IMR-90 (cell line): ENCODE results near the gene SHROOM3. TPM values are rescaled to one million over a fixed set of nuclear protein-coding genes. Genes with fewer than 3 reads are reported as not detected.

Experiments used
- ATAC-seq: fragments of 200-7000 bp; cut with Tn5 transposase; 2 replicates; pipeline ENCODE4 v1.9.1; 2020; ENCODE audit warnings: low read depth, mild to moderate bottlenecking, moderate library complexity
- BruUV-seq: library from RNA; stranded (reverse); fragments of 400-500 nt; replicated peaks from 2 replicates; lab custom pipeline; 2021; lab: Mats Ljungman, UMichigan
- CTCF ChIA-PET: fragments of 300-600 bp; formaldehyde crosslinking; extraction: SDS; loops from one replicate; lab custom pipeline; 2021; ENCODE audit warnings: antibody characterized with exemption; lab: Yijun Ruan, JAX
- POLR2A ChIA-PET: fragments of 300-600 bp; sonication (Branson Sonifier 250); formaldehyde crosslinking; loops from one replicate; lab custom pipeline; 2022; ENCODE audit warnings: antibody characterized with exemption; ENCODE audit not compliant: unreplicated experiment; lab: Charles Lee
- DNase-seq: peaks from one replicate; pipeline ENCODE4 v3.0.0; 2013
- H2AFZ ChIP-seq: replicated peaks from 2 replicates; pipeline ENCODE3; 2013; ENCODE audit warnings: low read length, mild to moderate bottlenecking; ENCODE audit not compliant: poor library complexity
- H2AK5ac ChIP-seq: 2 replicates; pipeline ENCODE4 v1.6.1; 2013; ENCODE audit warnings: low read depth, low read length, inconsistent platforms
- H2AK9ac ChIP-seq: replicated peaks from 2 replicates; pipeline ENCODE3; 2013; ENCODE audit warnings: mild to moderate bottlenecking, low read depth, low read length, moderate library complexity; ENCODE audit not compliant: poor library complexity
- H2BK120ac ChIP-seq: 2 replicates; pipeline ENCODE4 v1.6.1; 2013; ENCODE audit warnings: low read depth, low read length, inconsistent platforms
- H2BK15ac ChIP-seq: 3 replicates; pipeline ENCODE4 v1.6.1; 2013; ENCODE audit warnings: low read depth, low read length, inconsistent platforms
- H2BK20ac ChIP-seq: 2 replicates; pipeline ENCODE4 v1.6.1; 2013; ENCODE audit warnings: low read depth, mild to moderate bottlenecking, inconsistent platforms, low read length, moderate library complexity
- H2BK5ac ChIP-seq: 2 replicates; pipeline ENCODE4 v1.6.1; 2013; ENCODE audit warnings: mild to moderate bottlenecking, low read depth, low read length, inconsistent platforms; ENCODE audit not compliant: poor library complexity, severe bottlenecking
- H3K14ac ChIP-seq: replicated peaks from 2 replicates; pipeline ENCODE4 v1.6.1; 2013; ENCODE audit warnings: low read depth, low read length, inconsistent platforms
- H3K18ac ChIP-seq: 2 replicates; pipeline ENCODE4 v1.6.1; 2013; ENCODE audit warnings: low read depth, low read length, control low read depth
- H3K23ac ChIP-seq: 2 replicates; pipeline ENCODE4 v1.6.1; 2013; ENCODE audit warnings: low read depth, low read length, inconsistent platforms
- H3K27ac ChIP-seq: 2 replicates; pipeline ENCODE4 v1.5.1; 2013; ENCODE audit warnings: mild to moderate bottlenecking, control low read depth, low read length; ENCODE audit not compliant: insufficient read depth
- H3K27me3 ChIP-seq: 2 replicates; pipeline ENCODE4 v1.6.1; 2013; ENCODE audit warnings: low read length; ENCODE audit not compliant: control insufficient read depth, insufficient read depth
- H3K36me3 ChIP-seq: 2 replicates; pipeline ENCODE4 v1.6.1; 2013; ENCODE audit warnings: low read length, mixed read lengths; ENCODE audit not compliant: control insufficient read depth, insufficient read depth
- H3K4ac ChIP-seq: 2 replicates; pipeline ENCODE4 v1.6.1; 2013; ENCODE audit warnings: low read depth, low read length, inconsistent platforms
- H3K4me1 ChIP-seq: 2 replicates; pipeline ENCODE4 v1.6.1; 2013; ENCODE audit warnings: low read length, mixed read lengths; ENCODE audit not compliant: control insufficient read depth, insufficient read depth
- H3K4me2 ChIP-seq: 2 replicates; pipeline ENCODE4 v1.6.1; 2013; ENCODE audit warnings: low read depth, mild to moderate bottlenecking, control low read depth, low read length, moderate library complexity
- H3K4me3 ChIP-seq: 2 replicates; pipeline ENCODE4 v1.5.1; 2013; ENCODE audit warnings: low read depth, mild to moderate bottlenecking, control low read depth, low read length, moderate library complexity; ENCODE audit not compliant: insufficient read depth
- H3K56ac ChIP-seq: 2 replicates; pipeline ENCODE4 v1.6.1; 2013; ENCODE audit warnings: low read length, inconsistent platforms; ENCODE audit not compliant: insufficient read depth; ENCODE audit errors: extremely low read depth
- H3K79me1 ChIP-seq, 2 experiments: 2 replicates each; pipeline ENCODE4 v1.6.1; 2013; ENCODE audit warnings: low read length in 2 of 2, inconsistent platforms in 1 of 2, low read depth in 1 of 2
- H3K9ac ChIP-seq: 2 replicates; pipeline ENCODE4 v1.6.1; 2013; ENCODE audit warnings: low read depth, low read length, control low read depth
- H3K9me1 ChIP-seq: 2 replicates; pipeline ENCODE4 v1.6.1; 2013; ENCODE audit warnings: low read length, inconsistent platforms; ENCODE audit not compliant: insufficient read depth
- H3K9me3 ChIP-seq: 2 replicates; pipeline ENCODE4 v1.6.1; 2013; ENCODE audit warnings: low read length; ENCODE audit not compliant: control insufficient read depth, insufficient read depth
- H4K20me1 ChIP-seq: 2 replicates; pipeline ENCODE4 v1.6.1; 2013; ENCODE audit warnings: low read length, inconsistent platforms; ENCODE audit not compliant: insufficient read depth
- H4K5ac ChIP-seq: 2 replicates; pipeline ENCODE4 v1.6.1; 2013; ENCODE audit warnings: mild to moderate bottlenecking, low read depth, low read length, control low read depth
- H4K8ac ChIP-seq, 2 experiments: 2 replicates each; pipeline ENCODE4 v1.6.1; 2013; ENCODE audit warnings: low read depth in 2 of 2, low read length in 2 of 2, control low read depth in 1 of 2, inconsistent platforms in 1 of 2
- H4K91ac ChIP-seq: 2 replicates; pipeline ENCODE4 v1.6.1; 2013; ENCODE audit warnings: low read depth, low read length, inconsistent platforms; ENCODE audit not compliant: insufficient read depth
- CHD1 ChIP-seq: IDR thresholded peaks from 2 replicates; pipeline ENCODE4 v1.6.1; 2012; ENCODE audit warnings: low read depth, low read length, improper control_type of control experiment
- FOS ChIP-seq: fragments of 150-350 bp; IDR thresholded peaks from 2 replicates; pipeline ENCODE4 v1.6.1; 2016; ENCODE audit warnings: low read depth, low read length
- MAFK ChIP-seq: IDR thresholded peaks from 2 replicates; pipeline ENCODE4 v1.6.1; 2012; ENCODE audit warnings: low read depth, low read length, improper control_type of control experiment
- POLR2A ChIP-seq: IDR thresholded peaks from 2 replicates; pipeline ENCODE4 v1.6.1; 2012; ENCODE audit warnings: mild to moderate bottlenecking, low read depth, low read length
- RAD21 ChIP-seq: IDR thresholded peaks from 2 replicates; pipeline ENCODE4 v1.6.1; 2012; ENCODE audit warnings: low read length, improper control_type of control experiment
- RCOR1 ChIP-seq: IDR thresholded peaks from 2 replicates; pipeline ENCODE4 v1.6.1; 2012; ENCODE audit warnings: mild to moderate bottlenecking, low read length, improper control_type of control experiment; ENCODE audit not compliant: insufficient replicate concordance
- SMC3 ChIP-seq: fragments of 150-350 bp; IDR thresholded peaks from 2 replicates; pipeline ENCODE4 v1.6.1; 2016; ENCODE audit warnings: low read depth, mild to moderate bottlenecking, antibody characterized with exemption, low read length, moderate library complexity
- WGBS, 2 experiments: methylation state at CpG; one replicate each; pipeline versions ENCODE4 v1.1.5 to v1.1.7; 2013; ENCODE audit warnings: missing lambda C conversion rate in 2 of 2; ENCODE audit not compliant: insufficient read length in 1 of 2; ENCODE audit errors: extremely low coverage in 2 of 2; 5-methylcytosine and 5-hydroxymethylcytosine counted together
- dilution Hi-C: fragments of 300-500 bp; cut with HindIII; formaldehyde crosslinking; loops from one replicate; pipeline ENCODE4 v1.14.3; 2018; ENCODE audit warnings: low sequenced_read_pairs; ENCODE audit not compliant: unreplicated experiment
- in situ Hi-C: fragments of 300-500 bp; cut with MboI; formaldehyde crosslinking; loops from 3 replicates; pipeline ENCODE4 v1.14.3; 2019; ENCODE audit warnings: low sequenced_read_pairs, inconsistent platforms, mixed read lengths
- intact Hi-C: fragments of 100-400 bp; cut with micrococcal nuclease; formaldehyde crosslinking; loops from 2 replicates; pipeline ENCODE4 v1.10.0; 2022
- polyA plus RNA-seq, 3 experiments: library from polyadenylated mRNA; depleted of rRNA; stranded (reverse); fragments of >200 nt; gene quantifications; 2 replicates each; pipeline ENCODE4 v1.2.3, GENCODE V29; 2012; ENCODE audit warnings: low replicate concordance in 1 of 3
- total RNA-seq: library from RNA; depleted of rRNA; stranded (reverse); fragments of >200 nt; gene quantifications from 2 replicates; pipeline ENCODE4 v1.2.3, GENCODE V29; 2012
- TF ChIP-seq, protein P1 (sequence below): fragments of 150-350 bp; IDR thresholded peaks from 2 replicates; pipeline ENCODE4 v1.6.1; 2017; ENCODE audit warnings: mild to moderate bottlenecking, antibody characterized with exemption, low read length, low read depth
- TF ChIP-seq, protein P2 (sequence below): fragments of 150-350 bp; IDR thresholded peaks from 2 replicates; pipeline ENCODE4 v1.6.1; 2016; ENCODE audit warnings: low read depth, mild to moderate bottlenecking, low read length, moderate library complexity, borderline replicate concordance
- TF ChIP-seq, protein P3 (sequence below): conservative IDR thresholded peaks from 2 replicates; pipeline ENCODE4 v1.5.1; 2012; ENCODE audit warnings: mild to moderate bottlenecking, low read depth, low read length, improper control_type of control experiment

SHROOM3 gene
- total and polyA plus RNA-seq, 2 of the 4 experiments (the other 2 are of a cell fraction), result 10.8 to 19.5 TPM

DNA sequence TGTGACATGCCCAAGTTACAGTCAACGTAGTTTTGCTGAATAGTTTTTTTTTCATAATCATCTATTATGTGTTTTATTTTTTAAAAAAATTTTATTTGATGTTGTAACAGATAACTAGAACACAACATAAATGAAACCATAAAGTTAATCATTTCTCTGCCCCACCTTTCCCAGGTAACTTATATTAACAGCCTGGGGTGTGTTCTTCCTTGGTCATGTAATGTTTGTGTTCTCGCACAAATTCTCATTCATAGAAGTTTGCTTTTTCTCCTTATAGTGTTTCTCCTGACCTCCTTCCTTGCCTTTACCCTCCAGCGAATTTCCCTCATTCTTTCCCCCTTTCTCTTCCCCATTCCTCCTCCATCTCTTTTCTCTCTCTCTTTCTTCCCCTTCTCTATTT is 248.1 kb downstream of the SHROOM3 start:
- in situ Hi-C loops, result no loop called here
- Histone ChIP-seq H3K4me3 (no peak overlapping the region), H2AK5ac (no peak overlapping the region), H3K79me1 (peaks cover 9% of the 10 kb centered on the region in 2 experiments; a peak in 3 of 4 replicates), H3K23ac (no peak overlapping the region), H3K9ac (no peak overlapping the region), H2BK15ac (no peak overlapping the region), H3K14ac (no peak overlapping the region), H2AK9ac (no peak overlapping the region), H3K27me3 (no peaks in the 10 kb centered on the region), H3K9me3 (no peaks in the 10 kb centered on the region), H2AFZ (no peak overlapping the region), H3K4me1 (peaks cover 3% of the 10 kb centered on the region), H4K5ac (no peak overlapping the region), H2BK20ac (no peak overlapping the region), H4K8ac (no peak overlapping the region), H3K27ac (no peak overlapping the region), H4K20me1 (no peaks in the 10 kb centered on the region), H3K4me2 (no peak overlapping the region), H2BK120ac (no peak overlapping the region), H4K91ac (no peak overlapping the region), H3K18ac (no peak overlapping the region), H3K9me1 (peaks cover 9% of the 10 kb centered on the region), H3K36me3 (no peaks in the 10 kb centered on the region), H3K4ac (no peak overlapping the region), H2BK5ac (no peak overlapping the region), H3K56ac (no peak overlapping the region)
- BruUV-seq, result no TSS peak
- ATAC-seq, result no peak
- 100% methylated on average over 1 of the region's 3 CpGs; no CpG with 5 or more reads in 1 of the 2 experiments for WGBS, 2 experiments
- dilution Hi-C loops, result no loop called here
- DNase-seq, result no peak
- CTCF ChIA-PET, result no interaction called here
- POLR2A ChIA-PET, result no interaction called here
- intact Hi-C loops, result no loop called here
- no peak for TF ChIP-seq RCOR1
- TF ChIP-seq, protein P1, sequence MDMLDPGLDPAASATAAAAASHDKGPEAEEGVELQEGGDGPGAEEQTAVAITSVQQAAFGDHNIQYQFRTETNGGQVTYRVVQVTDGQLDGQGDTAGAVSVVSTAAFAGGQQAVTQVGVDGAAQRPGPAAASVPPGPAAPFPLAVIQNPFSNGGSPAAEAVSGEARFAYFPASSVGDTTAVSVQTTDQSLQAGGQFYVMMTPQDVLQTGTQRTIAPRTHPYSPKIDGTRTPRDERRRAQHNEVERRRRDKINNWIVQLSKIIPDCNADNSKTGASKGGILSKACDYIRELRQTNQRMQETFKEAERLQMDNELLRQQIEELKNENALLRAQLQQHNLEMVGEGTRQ, result no peak
- TF ChIP-seq, protein P2, sequence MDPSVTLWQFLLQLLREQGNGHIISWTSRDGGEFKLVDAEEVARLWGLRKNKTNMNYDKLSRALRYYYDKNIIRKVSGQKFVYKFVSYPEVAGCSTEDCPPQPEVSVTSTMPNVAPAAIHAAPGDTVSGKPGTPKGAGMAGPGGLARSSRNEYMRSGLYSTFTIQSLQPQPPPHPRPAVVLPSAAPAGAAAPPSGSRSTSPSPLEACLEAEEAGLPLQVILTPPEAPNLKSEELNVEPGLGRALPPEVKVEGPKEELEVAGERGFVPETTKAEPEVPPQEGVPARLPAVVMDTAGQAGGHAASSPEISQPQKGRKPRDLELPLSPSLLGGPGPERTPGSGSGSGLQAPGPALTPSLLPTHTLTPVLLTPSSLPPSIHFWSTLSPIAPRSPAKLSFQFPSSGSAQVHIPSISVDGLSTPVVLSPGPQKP, result no peak
- no peak for TF ChIP-seq POLR2A
- no peak for TF ChIP-seq MAFK
- TF ChIP-seq RAD21, result no peak
- no peak for TF ChIP-seq CHD1
- no peak for TF ChIP-seq SMC3
- TF ChIP-seq FOS, result no peak
- TF ChIP-seq, protein P3, sequence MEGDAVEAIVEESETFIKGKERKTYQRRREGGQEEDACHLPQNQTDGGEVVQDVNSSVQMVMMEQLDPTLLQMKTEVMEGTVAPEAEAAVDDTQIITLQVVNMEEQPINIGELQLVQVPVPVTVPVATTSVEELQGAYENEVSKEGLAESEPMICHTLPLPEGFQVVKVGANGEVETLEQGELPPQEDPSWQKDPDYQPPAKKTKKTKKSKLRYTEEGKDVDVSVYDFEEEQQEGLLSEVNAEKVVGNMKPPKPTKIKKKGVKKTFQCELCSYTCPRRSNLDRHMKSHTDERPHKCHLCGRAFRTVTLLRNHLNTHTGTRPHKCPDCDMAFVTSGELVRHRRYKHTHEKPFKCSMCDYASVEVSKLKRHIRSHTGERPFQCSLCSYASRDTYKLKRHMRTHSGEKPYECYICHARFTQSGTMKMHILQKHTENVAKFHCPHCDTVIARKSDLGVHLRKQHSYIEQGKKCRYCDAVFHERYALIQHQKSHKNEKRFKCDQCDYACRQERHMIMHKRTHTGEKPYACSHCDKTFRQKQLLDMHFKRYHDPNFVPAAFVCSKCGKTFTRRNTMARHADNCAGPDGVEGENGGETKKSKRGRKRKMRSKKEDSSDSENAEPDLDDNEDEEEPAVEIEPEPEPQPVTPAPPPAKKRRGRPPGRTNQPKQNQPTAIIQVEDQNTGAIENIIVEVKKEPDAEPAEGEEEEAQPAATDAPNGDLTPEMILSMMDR, result no peak
